ENCODE results near the gene TBX2.
A peak's percentile ranks its signal among the peaks of the same experiment; 100 is the strongest.

Gene TBX2

DNA sequence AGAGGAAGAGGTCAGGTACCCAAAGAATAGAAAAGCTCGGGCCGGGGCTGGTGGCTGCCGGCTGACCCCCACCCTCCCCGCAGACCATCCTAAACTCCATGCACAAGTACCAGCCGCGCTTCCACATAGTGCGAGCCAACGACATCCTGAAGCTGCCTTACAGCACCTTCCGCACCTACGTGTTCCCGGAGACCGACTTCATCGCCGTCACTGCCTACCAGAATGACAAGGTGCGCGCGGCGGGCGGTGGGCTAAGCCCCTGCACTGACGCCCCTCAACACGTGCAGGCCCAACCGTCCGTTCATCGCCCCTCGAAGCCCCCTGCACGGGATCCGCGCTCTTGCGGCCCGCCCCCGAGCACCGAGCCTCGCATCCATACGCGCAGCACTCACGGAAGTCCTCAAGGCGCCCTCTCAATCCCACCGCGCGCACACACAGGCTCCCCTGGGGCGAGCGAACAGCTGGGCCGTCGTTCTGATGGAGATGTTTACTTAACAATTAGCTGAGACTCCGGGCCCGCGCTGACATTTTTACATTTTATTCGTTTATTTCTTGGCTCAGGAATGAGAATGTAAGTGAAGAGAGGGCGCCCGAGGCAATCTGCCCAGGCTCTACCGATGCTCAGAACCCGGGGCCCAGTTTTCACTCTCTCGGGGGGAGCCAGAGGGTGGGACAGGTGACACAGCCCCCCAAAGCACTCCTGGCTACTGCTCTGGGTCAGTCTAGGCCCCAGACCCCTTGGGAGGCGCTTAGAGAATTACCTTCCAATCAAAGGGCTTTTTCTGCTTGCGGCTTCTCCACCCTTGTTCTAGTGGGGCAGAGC lies 3.5 kb downstream of the TBX2 start:
- no peak for DNase-seq

DNA sequence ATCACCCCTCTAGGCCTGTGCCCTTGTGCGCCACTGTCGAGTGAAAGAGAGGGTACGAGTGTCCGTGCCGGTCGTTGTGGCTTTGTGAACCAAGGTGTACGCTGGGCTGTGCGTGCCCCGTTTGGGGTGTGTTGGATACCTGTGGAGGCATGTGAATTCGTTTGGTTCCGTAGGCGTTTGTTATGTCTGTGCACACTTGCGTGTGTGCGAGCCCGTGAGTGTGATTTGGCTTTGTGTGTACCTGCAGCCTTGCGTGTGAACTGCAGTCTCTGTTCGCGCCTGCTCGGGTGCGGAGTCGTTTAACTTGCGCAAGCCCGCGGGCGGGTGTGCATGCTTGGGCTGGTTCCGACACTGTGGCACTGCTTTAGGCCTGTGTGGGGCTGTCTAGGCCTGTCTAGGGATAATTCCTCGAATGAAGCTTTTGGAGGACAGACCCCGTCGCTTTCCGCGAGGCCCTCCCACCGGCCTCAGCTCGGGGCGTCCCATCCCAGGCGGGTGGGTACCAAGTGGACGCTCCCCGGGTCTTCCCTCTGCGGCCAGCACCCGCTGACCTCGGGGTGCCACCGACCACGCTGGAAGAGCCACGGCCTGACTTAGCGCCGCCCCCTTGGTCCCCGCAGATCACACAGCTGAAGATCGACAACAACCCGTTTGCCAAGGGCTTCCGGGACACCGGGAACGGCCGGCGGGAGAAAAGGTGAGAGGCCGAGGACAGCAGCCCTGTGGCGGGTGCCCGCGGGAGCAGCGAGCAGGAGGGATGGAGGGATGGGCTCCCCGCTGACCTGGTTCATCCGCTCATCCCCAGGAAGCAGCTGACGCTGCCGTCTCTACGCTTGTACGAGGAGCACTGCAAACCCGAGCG lies 4.4 kb downstream of the TBX2 start:
- DNase-seq = no peak

DNA sequence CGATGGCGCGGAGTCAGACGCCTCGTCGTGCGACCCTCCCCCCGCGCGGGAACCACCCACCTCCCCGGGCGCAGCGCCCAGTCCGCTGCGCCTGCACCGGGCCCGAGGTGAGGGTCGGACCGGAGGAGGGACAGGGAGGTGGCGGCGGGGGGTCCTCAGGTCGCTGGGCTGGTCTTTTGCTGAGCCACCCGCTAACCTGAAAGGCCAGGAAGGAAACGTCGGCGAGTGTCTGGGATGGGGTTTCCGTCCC lies 4.9 kb downstream of the TBX2 start:
- DNase-seq = no peak

GRCh38 chr17:61404913-61405685 lies 5.5 kb downstream of the TBX2 start:
- DNase-seq = no peak

GRCh38 chr17:61405686-61406536 lies 6.3 kb downstream of the TBX2 start:
- DNase-seq = no peak

DNA sequence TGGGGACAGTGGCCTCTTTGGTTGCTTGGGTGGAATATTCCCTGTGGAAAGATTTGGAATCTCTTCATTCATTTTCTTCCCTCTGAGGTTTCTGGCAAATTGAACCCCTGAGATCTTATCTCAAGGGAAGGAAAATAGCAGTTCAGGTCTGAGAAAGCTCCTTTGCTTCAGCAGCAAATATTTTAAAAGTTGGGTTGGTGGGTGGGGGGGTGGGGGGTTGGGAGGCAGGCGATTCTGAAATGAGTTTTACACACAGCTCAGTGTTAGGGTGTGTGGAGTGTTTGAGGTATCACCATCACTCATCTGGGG lies 6.8 kb downstream of the TBX2 start:
- no peak for DNase-seq

GRCh38 chr17:61406971-61407911 lies 7.6 kb downstream of the TBX2 start:
- DNase-seq = no peak

DNA sequence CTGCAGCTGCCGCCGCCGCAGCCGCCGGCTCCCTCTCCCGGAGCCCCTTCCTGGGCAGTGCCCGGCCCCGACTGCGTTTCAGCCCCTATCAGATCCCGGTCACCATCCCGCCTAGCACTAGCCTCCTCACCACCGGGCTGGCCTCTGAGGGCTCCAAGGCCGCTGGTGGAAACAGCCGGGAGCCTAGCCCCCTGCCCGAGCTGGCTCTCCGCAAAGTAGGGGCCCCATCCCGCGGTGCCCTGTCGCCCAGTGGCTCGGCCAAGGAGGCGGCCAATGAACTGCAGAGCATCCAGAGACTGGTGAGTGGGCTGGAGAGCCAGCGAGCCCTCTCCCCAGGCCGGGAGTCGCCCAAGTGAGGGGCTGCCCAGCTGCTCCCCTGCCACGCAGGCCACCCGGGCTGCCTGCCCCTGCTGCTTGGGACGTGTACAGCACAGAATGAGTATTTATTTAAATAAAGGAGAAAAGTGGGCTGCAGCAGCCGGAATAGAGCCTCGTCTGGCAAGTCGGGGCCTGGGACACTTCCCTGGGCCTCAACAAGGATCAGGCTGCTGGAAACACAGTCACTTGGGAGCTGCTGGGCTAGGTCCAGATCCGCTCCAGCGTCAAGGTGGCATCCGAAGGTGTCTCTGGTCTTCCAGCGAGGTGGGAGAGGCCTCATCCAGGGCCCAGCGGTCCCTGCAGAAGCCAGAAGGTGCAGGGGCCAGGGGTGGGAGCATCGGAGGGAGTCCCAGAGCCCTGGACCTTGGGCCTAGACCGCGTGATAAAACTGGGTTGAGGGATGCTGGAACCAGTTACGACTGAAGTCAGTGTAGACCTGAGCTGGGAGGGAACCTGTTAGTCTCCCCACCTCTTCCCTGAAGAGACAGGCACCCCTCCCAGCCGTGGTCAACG lies 8.8 kb downstream of the TBX2 start:
- DNase-seq = no peak

GRCh38 chr17:61409301-61410112 lies 9.9 kb downstream of the TBX2 start:
- no peak for DNase-seq

GRCh38 chr17:61410141-61411010 lies 10.7 kb downstream of the TBX2 start:
- peak; percentile 61 to 75 for DNase-seq

DNA sequence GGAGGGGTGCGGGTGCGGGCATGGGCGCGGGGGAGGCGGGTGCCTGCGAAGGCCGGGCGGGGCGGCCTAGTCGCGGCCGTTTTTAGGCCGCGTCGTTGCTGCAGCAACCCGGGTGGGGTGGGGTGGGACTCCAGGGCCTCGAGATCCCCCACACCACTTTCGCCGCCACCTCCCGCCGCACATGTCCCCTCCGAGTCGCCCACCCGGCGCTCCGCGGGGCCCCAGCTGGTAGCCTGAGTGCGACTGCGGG lies 11.3 kb downstream of the TBX2 start:
- DNase-seq = no peak

DNA sequence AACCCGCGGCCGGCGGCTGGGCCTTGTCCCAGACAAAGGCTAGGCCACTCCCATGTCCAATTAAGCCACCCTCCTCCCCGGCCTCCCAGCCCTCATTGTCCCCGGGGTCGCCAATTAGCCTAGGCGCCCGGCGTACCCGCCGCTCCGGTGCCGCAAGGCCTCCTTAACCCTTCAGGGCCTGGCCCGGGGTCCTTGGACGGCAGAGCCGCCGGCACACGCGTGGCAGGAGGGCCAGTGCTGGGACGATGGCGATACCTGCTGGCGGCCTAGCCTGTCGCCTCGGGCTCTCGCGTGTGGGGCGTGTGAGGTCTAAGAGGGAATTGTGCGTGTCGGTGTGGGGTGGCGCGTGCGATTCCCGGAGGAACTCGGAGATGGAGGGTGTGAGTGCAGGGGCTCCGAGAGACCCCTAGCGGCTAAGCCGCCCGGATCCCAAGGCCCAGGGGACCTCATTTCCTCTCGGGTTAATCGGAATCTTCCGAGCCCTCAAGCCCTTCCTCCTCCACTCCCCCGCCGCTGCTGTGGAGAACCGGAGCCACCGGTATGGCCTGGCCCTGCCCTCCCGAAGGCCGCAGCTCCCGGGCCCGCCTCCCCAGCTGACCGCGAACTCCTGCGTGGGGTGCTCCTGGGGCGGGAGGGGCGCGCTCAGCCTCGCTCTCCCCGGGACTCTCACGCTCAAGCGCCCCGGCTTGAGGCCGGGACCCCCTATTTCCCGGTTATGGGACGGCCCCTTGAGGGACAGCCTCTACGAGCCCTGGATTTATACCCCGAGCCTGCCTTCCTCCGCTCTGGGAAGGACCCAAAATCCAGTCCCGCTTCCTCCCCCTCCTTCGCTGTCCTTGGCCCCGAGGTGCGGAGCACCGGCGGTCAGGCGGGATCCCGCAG lies 11.9 kb downstream of the TBX2 start:
- DNase-seq = no peak

DNA sequence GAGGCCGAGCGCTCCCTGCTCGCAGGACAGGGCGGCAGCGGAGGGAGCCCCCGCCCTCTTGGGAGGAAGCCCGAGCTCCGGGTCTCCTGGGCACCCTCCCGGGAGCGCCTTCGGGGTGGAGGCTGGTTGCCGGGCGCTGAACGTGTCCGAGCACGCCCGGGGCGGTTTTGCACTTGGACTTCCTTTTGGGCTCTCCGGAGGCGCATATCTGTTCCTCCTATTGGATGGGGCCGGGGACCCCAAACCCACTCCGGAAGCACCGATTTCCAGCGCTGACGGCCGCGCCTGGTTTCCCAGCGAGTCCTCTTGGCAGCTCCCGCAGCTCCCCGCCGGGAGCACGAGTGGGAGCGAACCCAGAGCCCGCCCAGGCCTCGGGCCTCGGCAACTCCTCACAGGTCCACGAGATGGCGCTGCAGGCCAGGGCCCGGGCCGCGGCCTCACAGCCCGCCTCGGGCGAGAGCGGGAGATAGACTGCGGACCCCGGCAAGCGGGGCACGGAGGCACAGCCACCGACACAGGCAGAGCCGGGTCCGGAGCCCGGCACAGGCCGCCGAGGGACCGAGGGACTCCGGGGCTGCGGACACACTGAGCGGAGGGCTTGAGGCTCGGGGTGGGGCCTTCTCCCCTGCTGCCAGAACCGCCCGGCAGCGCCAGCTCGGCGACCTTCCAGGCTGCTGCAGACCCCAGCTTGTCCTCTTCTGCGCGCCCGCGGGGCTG lies 12.7 kb downstream of the TBX2 start:
- peak; percentile 68 to 77 for DNase-seq

DNA sequence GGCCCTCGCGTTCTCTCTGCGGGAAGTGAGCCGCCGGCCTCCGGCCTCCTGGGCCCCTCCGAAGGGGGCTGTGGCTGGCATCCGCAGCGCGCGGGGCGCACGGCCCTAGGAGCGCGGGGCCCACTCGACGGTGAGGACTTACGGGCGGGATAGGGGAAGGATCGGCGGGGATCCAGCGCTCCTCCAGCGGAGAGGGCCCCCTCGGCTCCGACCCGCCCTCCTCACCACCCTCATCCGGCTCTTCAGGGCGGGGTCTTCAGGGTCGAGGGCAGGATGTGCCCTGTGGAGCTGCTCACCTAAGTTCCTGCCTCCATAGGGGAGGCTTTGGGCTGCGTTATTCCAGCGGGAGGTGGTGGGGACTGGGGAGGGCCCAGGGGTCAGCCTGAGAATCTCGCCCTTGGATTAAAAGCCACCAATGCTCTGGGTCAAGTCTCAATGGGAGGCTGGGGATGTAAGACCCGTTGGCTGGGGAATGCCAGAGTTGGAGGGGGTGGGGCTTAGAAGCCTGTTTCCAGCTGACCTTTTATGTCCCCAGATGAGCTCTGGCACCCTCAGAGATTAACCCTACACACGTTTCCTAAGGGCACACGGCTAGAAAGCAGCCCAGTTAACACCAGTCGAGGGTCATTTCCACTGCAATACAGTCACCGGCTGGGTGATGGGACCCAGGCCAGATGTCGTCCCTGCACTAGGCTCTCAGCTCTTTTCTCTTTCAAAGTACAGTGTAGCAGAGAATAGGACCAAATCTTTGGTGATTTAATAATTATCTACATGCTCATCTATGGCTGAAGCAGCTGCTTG lies 13.4 kb downstream of the TBX2 start:
- no peak for DNase-seq

DNA sequence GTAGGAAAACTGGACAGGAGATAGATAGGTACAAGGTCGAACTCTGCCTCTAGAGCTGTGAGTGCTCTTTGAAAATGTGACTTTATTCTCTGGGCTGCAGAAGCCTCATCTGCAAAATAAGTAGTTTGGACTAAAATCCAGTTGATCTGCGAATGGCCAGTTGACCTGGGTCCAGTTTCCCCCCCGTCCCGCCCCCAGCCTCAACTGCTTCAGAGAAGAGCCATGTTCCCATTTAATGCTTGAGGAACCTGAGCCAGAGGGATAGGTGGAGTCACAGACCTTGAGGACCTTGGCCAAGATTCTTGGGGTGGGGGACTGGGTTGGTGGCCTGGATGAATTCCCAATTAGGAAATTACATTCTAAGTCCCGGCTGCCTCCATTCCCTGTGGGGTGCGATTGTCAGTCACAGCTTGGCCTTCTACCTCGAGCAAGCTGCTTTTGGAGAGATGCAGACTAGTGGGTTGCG lies 14.1 kb downstream of the TBX2 start:
- no peak for DNase-seq

Measured in stimulated activated CD4-positive, alpha-beta T cell treated with anti-CD3 and anti-CD28 coated beads, Interleukin-4, amount 100 ng/mL, for 4 hours (primary cell).